PFSK-1 (cell line): ENCODE results near the gene NME4.

Experiments used
- POLR2AphosphoS5 ChIP-seq: IDR thresholded peaks from 2 replicates; pipeline ENCODE4 v1.6.1; 2012; ENCODE audit warnings: low read depth, mild to moderate bottlenecking, control low read depth, low read length, moderate library complexity
- TAF1 ChIP-seq: IDR thresholded peaks from 2 replicates; pipeline ENCODE4 v1.6.1; 2012; ENCODE audit warnings: low read length, control low read depth, borderline replicate concordance; ENCODE audit not compliant: insufficient read depth
- TF ChIP-seq, protein P1 (sequence below), 2 experiments: IDR thresholded peaks; 2 replicates each; pipeline versions ENCODE4 v1.6.1 to v1.8.0; 2011 to 2012; ENCODE audit warnings: low read depth in 2 of 2, low read length in 2 of 2, control low read depth in 1 of 2, inconsistent platforms in 1 of 2, mild to moderate bottlenecking in 1 of 2, moderate library complexity in 1 of 2; ENCODE audit not compliant: insufficient read depth in 1 of 2

DNA sequence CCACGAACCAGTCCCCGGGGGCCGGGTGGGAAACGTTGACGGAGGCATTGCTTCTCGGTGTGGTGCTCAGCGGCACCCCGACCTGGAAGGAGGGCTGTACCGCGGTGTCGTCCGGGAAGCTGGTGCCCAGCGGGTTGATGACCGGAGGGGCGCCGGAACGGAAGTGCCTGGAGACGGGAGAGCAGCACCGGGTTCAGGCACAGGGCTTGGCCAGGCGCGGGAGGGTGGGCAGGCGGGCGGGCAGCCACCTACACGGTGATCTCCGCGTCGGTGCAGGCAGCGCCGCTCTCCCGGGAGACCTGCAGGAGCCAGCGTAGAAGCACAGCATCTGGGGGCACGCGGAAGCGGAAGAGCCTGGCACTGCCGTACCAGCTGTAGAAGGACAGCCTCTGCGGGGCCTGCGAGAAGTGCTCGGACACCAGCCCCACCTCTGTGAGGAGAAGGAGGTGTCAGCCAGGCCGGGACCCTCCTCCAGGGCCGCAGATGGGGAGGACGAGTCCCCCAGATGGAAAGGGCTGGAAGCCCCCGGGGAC is 19.5 kb upstream of the NME4 start:
- no peak for TF ChIP-seq TAF1
- TF ChIP-seq POLR2AphosphoS5 = no peak
- TF ChIP-seq, protein P1, sequence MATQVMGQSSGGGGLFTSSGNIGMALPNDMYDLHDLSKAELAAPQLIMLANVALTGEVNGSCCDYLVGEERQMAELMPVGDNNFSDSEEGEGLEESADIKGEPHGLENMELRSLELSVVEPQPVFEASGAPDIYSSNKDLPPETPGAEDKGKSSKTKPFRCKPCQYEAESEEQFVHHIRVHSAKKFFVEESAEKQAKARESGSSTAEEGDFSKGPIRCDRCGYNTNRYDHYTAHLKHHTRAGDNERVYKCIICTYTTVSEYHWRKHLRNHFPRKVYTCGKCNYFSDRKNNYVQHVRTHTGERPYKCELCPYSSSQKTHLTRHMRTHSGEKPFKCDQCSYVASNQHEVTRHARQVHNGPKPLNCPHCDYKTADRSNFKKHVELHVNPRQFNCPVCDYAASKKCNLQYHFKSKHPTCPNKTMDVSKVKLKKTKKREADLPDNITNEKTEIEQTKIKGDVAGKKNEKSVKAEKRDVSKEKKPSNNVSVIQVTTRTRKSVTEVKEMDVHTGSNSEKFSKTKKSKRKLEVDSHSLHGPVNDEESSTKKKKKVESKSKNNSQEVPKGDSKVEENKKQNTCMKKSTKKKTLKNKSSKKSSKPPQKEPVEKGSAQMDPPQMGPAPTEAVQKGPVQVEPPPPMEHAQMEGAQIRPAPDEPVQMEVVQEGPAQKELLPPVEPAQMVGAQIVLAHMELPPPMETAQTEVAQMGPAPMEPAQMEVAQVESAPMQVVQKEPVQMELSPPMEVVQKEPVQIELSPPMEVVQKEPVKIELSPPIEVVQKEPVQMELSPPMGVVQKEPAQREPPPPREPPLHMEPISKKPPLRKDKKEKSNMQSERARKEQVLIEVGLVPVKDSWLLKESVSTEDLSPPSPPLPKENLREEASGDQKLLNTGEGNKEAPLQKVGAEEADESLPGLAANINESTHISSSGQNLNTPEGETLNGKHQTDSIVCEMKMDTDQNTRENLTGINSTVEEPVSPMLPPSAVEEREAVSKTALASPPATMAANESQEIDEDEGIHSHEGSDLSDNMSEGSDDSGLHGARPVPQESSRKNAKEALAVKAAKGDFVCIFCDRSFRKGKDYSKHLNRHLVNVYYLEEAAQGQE (IDR thresholded peaks at IDR 0.05; ENCODE audit: insufficient read depth in 1 of 2, low read depth in 2 of 2, low read length in 2 of 2) = no peak
